Loucy (cell line): ENCODE results near the gene DHRS13.
"Not testable (repeated sequence)": the region's sequence is repeated elsewhere in the genome, so short reads cannot be mapped to it uniquely, and the experiment has no call there.

Experiments used
- H2AFZ ChIP-seq: fragments of 200-600 bp; sonication (generic); 2 replicates; pipeline ENCODE4 v1.6.0; 2016; ENCODE audit warnings: antibody characterized with exemption, mild to moderate bottlenecking, low read length, moderate library complexity
- H3F3A ChIP-seq: fragments of 200-600 bp; 2 replicates; pipeline ENCODE4 v1.6.0; 2016; ENCODE audit warnings: antibody characterized with exemption, low read depth, mild to moderate bottlenecking
- H3K27me3 ChIP-seq: fragments of 200-600 bp; sonication (generic); 2 replicates; pipeline ENCODE4 v1.6.1; 2014; ENCODE audit warnings: low read length, mild to moderate bottlenecking; ENCODE audit not compliant: insufficient read depth, poor library complexity, severe bottlenecking
- H3K36me3 ChIP-seq: fragments of 200-600 bp; sonication (generic); 2 replicates; pipeline ENCODE4 v1.6.1; 2016; ENCODE audit warnings: low read length; ENCODE audit not compliant: insufficient read depth
- H3K4me1 ChIP-seq: fragments of 200-600 bp; sonication (generic); 2 replicates; pipeline ENCODE4 v1.5.1; 2014; ENCODE audit warnings: low read length, mild to moderate bottlenecking; ENCODE audit not compliant: insufficient read depth, poor library complexity, severe bottlenecking
- H3K4me2 ChIP-seq: fragments of 200-600 bp; sonication (generic); 2 replicates; pipeline ENCODE4 v1.6.0; 2014; ENCODE audit warnings: antibody characterized with exemption, low read length, low read depth, mild to moderate bottlenecking; ENCODE audit not compliant: poor library complexity, severe bottlenecking
- H3K4me3 ChIP-seq: fragments of 200-600 bp; sonication (generic); 2 replicates; pipeline ENCODE4 v1.5.1; 2014; ENCODE audit warnings: low read length, mild to moderate bottlenecking, mixed read lengths; ENCODE audit not compliant: poor library complexity, severe bottlenecking
- H3K79me2 ChIP-seq: fragments of 200-600 bp; sonication (generic); 2 replicates; pipeline ENCODE4 v1.6.1; 2014; ENCODE audit warnings: low read length; ENCODE audit not compliant: insufficient read depth
- H3K9ac ChIP-seq: fragments of 200-600 bp; sonication (generic); 2 replicates; pipeline ENCODE4 v1.6.0; 2014; ENCODE audit warnings: mild to moderate bottlenecking, low read depth, low read length, moderate library complexity; ENCODE audit not compliant: poor library complexity, severe bottlenecking
- H3K9me2 ChIP-seq: fragments of 200-600 bp; sonication (generic); replicated peaks from 2 replicates; pipeline ENCODE4 v1.6.1; 2016; ENCODE audit warnings: low read depth, low read length, mixed read lengths
- H3K9me3 ChIP-seq: fragments of 200-600 bp; sonication (generic); 2 replicates; pipeline ENCODE4 v1.6.1; 2014; ENCODE audit warnings: mild to moderate bottlenecking, antibody characterized with exemption, low read length, low read depth; ENCODE audit not compliant: insufficient read depth
- H4K20me1 ChIP-seq: fragments of 200-600 bp; sonication (generic); 2 replicates; pipeline ENCODE4 v1.6.0; 2014; ENCODE audit warnings: antibody characterized with exemption, low read length, mild to moderate bottlenecking; ENCODE audit not compliant: insufficient read depth, poor library complexity, severe bottlenecking
- EZH2phosphoT487 ChIP-seq: fragments of 200-600 bp; IDR thresholded peaks from 2 replicates; pipeline ENCODE4 v1.6.1; 2018; ENCODE audit warnings: antibody characterized with exemption, mild to moderate bottlenecking, moderate library complexity, borderline replicate concordance
- TF ChIP-seq, protein P1 (sequence below): fragments of 200-600 bp; sonication (generic); conservative IDR thresholded peaks from 2 replicates; pipeline ENCODE4 v1.5.1; 2014; ENCODE audit warnings: mild to moderate bottlenecking, antibody characterized with exemption, low read length

The DHRS13 gene

GRCh38 chr17:28906276-28906675 lies 3.4 kb upstream of the DHRS13 start:
- no peaks in the 10 kb centered on the region for H3K9me3 ChIP-seq
- TF ChIP-seq, protein P1, sequence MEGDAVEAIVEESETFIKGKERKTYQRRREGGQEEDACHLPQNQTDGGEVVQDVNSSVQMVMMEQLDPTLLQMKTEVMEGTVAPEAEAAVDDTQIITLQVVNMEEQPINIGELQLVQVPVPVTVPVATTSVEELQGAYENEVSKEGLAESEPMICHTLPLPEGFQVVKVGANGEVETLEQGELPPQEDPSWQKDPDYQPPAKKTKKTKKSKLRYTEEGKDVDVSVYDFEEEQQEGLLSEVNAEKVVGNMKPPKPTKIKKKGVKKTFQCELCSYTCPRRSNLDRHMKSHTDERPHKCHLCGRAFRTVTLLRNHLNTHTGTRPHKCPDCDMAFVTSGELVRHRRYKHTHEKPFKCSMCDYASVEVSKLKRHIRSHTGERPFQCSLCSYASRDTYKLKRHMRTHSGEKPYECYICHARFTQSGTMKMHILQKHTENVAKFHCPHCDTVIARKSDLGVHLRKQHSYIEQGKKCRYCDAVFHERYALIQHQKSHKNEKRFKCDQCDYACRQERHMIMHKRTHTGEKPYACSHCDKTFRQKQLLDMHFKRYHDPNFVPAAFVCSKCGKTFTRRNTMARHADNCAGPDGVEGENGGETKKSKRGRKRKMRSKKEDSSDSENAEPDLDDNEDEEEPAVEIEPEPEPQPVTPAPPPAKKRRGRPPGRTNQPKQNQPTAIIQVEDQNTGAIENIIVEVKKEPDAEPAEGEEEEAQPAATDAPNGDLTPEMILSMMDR: no peak
- TF ChIP-seq EZH2phosphoT487: no peak
- peaks cover 9% of the 10 kb centered on the region for H3K79me2 ChIP-seq
- no peak overlapping the region for H3K9ac ChIP-seq
- peaks cover 4% of the 10 kb centered on the region for H4K20me1 ChIP-seq
- H3K27me3 ChIP-seq: no peaks in the 10 kb centered on the region
- H3K4me1 ChIP-seq: peaks cover 13% of the 10 kb centered on the region
- no peaks in the 10 kb centered on the region for H3K9me2 ChIP-seq
- no peaks in the 10 kb centered on the region for H3F3A ChIP-seq
- no peak overlapping the region for H3K4me2 ChIP-seq
- H2AFZ ChIP-seq: no peak overlapping the region
- H3K4me3 ChIP-seq: no peak overlapping the region
- peaks cover 55% of the 10 kb centered on the region for H3K36me3 ChIP-seq

- Histone ChIP-seq H3K79me2 (peaks cover 20% of the 10 kb centered on the region), H3K27me3 (no peaks in the 10 kb centered on the region), H4K20me1 (peaks cover 5% of the 10 kb centered on the region), H3K9me3 (no peaks in the 10 kb centered on the region), H2AFZ (no peak overlapping the region), H3K4me2 (no peak overlapping the region), H3F3A (no peaks in the 10 kb centered on the region), H3K36me3 (peaks cover 40% of the 10 kb centered on the region; the same call in 1 of the 2 replicates), H3K9me2 (no peaks in the 10 kb centered on the region), H3K4me3 (no peak overlapping the region), H3K4me1 (peaks cover 20% of the 10 kb centered on the region), H3K9ac (no peak overlapping the region)
- TF ChIP-seq, protein P1: no peak
- TF ChIP-seq EZH2phosphoT487: no peak
These were observed 1.9 kb upstream of the DHRS13 start for GRCh38 chr17:28904800-28905199.

DNA sequence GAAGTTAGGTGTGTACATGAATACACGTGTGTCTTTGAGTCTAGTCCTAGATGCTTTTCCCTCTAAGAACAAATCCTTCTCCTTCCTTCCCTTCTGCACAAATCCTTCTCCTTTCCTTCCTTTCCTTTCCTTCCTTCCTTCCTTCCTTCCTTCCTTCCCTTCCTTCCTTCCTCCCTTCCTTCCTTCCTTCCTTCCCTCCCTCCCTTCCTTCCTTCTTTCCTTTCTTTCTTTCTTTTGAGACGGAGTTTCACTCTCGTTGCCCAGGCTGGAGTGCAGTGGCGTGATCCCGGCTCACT lies 615 bp upstream of the DHRS13 start:
- H2AFZ ChIP-seq, H3K27me3 ChIP-seq, H3K9me2 ChIP-seq, H3K9ac ChIP-seq, H3F3A ChIP-seq, H4K20me1 ChIP-seq, H3K9me3 ChIP-seq: not testable (repeated sequence)
- H3K4me2 ChIP-seq: peak overlapping the region; percentile 49
- peaks cover 23% of the 10 kb centered on the region for H3K79me2 ChIP-seq
- H3K4me3 ChIP-seq: peak overlapping the region; percentile 51
- peaks cover 31% of the 10 kb centered on the region for H3K4me1 ChIP-seq
- H3K36me3 ChIP-seq: peaks cover 28% of the 10 kb centered on the region; the same call in 1 of the 2 replicates
